ENCODE measurements around the gene CDH12.

Gene CDH12

GRCh38 chr5:22764736-22765135 is 88.4 kb downstream of the CDH12 start:
- DNase-seq (ENCODE audit: low read depth, low spot score), result no peak

- DNase-seq (ENCODE audit: low read depth, low spot score), result no peak
Measured at GRCh38 chr5:22757776-22758175, 95.4 kb downstream of the CDH12 start.

- no peak for DNase-seq (ENCODE audit: low read depth, low spot score)
Measured at GRCh38 chr5:22754155-22754554, 99.0 kb downstream of the CDH12 start.

GRCh38 chr5:22751536-22751935 is 101.6 kb downstream of the CDH12 start:
- no peak for DNase-seq (ENCODE audit: low read depth, low spot score)

GRCh38 chr5:22736443-22737003 is 116.6 kb downstream of the CDH12 start:
- DNase-seq (ENCODE audit: low read depth, low spot score), result no peak

- DNase-seq (ENCODE audit: low read depth, low spot score), result no peak
Measured at GRCh38 chr5:22734907-22735306, 118.2 kb downstream of the CDH12 start.

- DNase-seq (ENCODE audit: low read depth, low spot score), result no peak
Measured at GRCh38 chr5:22728610-22729009, 124.5 kb downstream of the CDH12 start.

- no peak for DNase-seq (ENCODE audit: low read depth, low spot score)
Measured at GRCh38 chr5:22722491-22722890, 130.7 kb downstream of the CDH12 start.

- no peak for DNase-seq (ENCODE audit: low read depth, low spot score)
Measured at GRCh38 chr5:22722056-22722455, 131.1 kb downstream of the CDH12 start.

- DNase-seq (ENCODE audit: low read depth, low spot score), result no peak
Measured at GRCh38 chr5:22719842-22720241, 133.3 kb downstream of the CDH12 start.

GRCh38 chr5:22710660-22711059 is 142.5 kb downstream of the CDH12 start:
- DNase-seq (ENCODE audit: low read depth, low spot score), result no peak

- no peak for DNase-seq (ENCODE audit: low read depth, low spot score)
Measured at GRCh38 chr5:22709743-22710142, 143.4 kb downstream of the CDH12 start.

- no peak for DNase-seq (ENCODE audit: low read depth, low spot score)
Measured at GRCh38 chr5:22708770-22709328, 144.3 kb downstream of the CDH12 start.

GRCh38 chr5:22706901-22707300 is 146.2 kb downstream of the CDH12 start:
- no peak for DNase-seq (ENCODE audit: low read depth, low spot score)

- no peak for DNase-seq (ENCODE audit: low read depth, low spot score)
Measured at GRCh38 chr5:22699319-22699718, 153.8 kb downstream of the CDH12 start.

GRCh38 chr5:22693121-22693520 is 160.0 kb downstream of the CDH12 start:
- no peak for DNase-seq (ENCODE audit: low read depth, low spot score)

- DNase-seq (ENCODE audit: low read depth, low spot score), result no peak
Measured at GRCh38 chr5:22683050-22683449, 170.1 kb downstream of the CDH12 start.

GRCh38 chr5:22678886-22679285 is 174.3 kb downstream of the CDH12 start:
- no peak for DNase-seq (ENCODE audit: low read depth, low spot score)

GRCh38 chr5:22673131-22673530 is 180.0 kb downstream of the CDH12 start:
- no peak for DNase-seq (ENCODE audit: low read depth, low spot score)

GRCh38 chr5:22669345-22669744 is 183.8 kb downstream of the CDH12 start:
- no peak for DNase-seq (ENCODE audit: low read depth, low spot score)

- DNase-seq (ENCODE audit: low read depth, low spot score), result no peak
Measured at GRCh38 chr5:22665801-22666200, 187.3 kb downstream of the CDH12 start.

GRCh38 chr5:22663134-22663533 is 190.0 kb downstream of the CDH12 start:
- no peak for DNase-seq (ENCODE audit: low read depth, low spot score)

- no peak for DNase-seq (ENCODE audit: low read depth, low spot score)
Measured at GRCh38 chr5:22662391-22662790, 190.8 kb downstream of the CDH12 start.

- DNase-seq (ENCODE audit: low read depth, low spot score), result no peak
Measured at GRCh38 chr5:22651355-22651754, 201.8 kb downstream of the CDH12 start.
